Omental fat pad (tissue), 4 donors: ENCODE data around the gene OR5B21. TPM values are rescaled to one million over a fixed set of nuclear protein-coding genes. Genes with fewer than 3 reads are reported as not detected.

Source experiments
- ATAC-seq: fragments of 150-250 bp; one replicate; pipeline ENCODE4 v1.9.1; 2016; ENCODE audit warnings: mild to moderate bottlenecking, moderate library complexity; ENCODE audit not compliant: low FRiP score
- DNase-seq: peaks from one replicate; pipeline ENCODE4 v3.0.0-alpha.2; 2019; ENCODE audit warnings: low spot score
- CTCF ChIP-seq, 3 donors: fragments of 450-650 bp; IDR thresholded peaks; one replicate each; pipeline ENCODE4 v1.5.1; 2016 to 2017; ENCODE audit warnings: antibody characterized with exemption in 3 of 3, mild to moderate bottlenecking in 3 of 3, moderate library complexity in 2 of 3
- total RNA-seq, 4 donors: library from RNA; depleted of rRNA; stranded (reverse); fragments of >200 nt; gene quantifications; one replicate each; pipeline ENCODE4 v1.1.0, GENCODE V29; 2016

The OR5B21 gene
- total RNA-seq, 4 donors from 2014 or later = not detected

GRCh38 chr11:58507355-58507754 is 550 bp downstream of the OR5B21 start:
- ATAC-seq (no peak), DNase-seq (no peak)
- TF ChIP-seq CTCF (IDR thresholded peaks at IDR 0.05) = no peak

GRCh38 chr11:58506935-58507334 is 970 bp downstream of the OR5B21 start:
- ATAC-seq = no peak
- no peak for DNase-seq

GRCh38 chr11:58505849-58506248 is 2.1 kb downstream of the OR5B21 start:
- no peak for ATAC-seq
- no peak for DNase-seq
- no peak for TF ChIP-seq CTCF (IDR thresholded peaks at IDR 0.05)

More at GRCh38 chr11:58506935-58507334, 970 bp downstream of the OR5B21 start:
- TF ChIP-seq CTCF (IDR thresholded peaks at IDR 0.05) = no peak

GRCh38 chr11:58504232-58504631 is 3.7 kb downstream of the OR5B21 start:
- DNase-seq = no peak
- TF ChIP-seq CTCF (IDR thresholded peaks at IDR 0.05) = no peak
- ATAC-seq = no peak

- ATAC-seq = no peak
- no peak for TF ChIP-seq CTCF (IDR thresholded peaks at IDR 0.05)
- no peak for DNase-seq
Observed at GRCh38 chr11:58503361-58503856, 4.5 kb downstream of the OR5B21 start.

GRCh38 chr11:58502004-58502403 is 5.9 kb downstream of the OR5B21 start:
- no peak for DNase-seq
- TF ChIP-seq CTCF (IDR thresholded peaks at IDR 0.05) = no peak
- no peak for ATAC-seq

GRCh38 chr11:58498464-58498863 is 9.4 kb downstream of the OR5B21 start:
- no peak for TF ChIP-seq CTCF (IDR thresholded peaks at IDR 0.05)

More at GRCh38 chr11:58498464-58498863, 9.4 kb downstream of the OR5B21 start:
- DNase-seq (no peak), ATAC-seq (no peak)
